Inferior parietal cortex (tissue), 1 donor: ENCODE measurements around the gene AGR2.
"Not testable (repeated sequence)": the region's sequence is repeated elsewhere in the genome, so short reads cannot be mapped to it uniquely, and the experiment has no call there.

ENCODE experiments used
- DNase-seq: peaks from one replicate; pipeline ENCODE4 v3.0.0-alpha.2; 2016; ENCODE audit errors: extremely low spot score

AGR2 gene

DNA sequence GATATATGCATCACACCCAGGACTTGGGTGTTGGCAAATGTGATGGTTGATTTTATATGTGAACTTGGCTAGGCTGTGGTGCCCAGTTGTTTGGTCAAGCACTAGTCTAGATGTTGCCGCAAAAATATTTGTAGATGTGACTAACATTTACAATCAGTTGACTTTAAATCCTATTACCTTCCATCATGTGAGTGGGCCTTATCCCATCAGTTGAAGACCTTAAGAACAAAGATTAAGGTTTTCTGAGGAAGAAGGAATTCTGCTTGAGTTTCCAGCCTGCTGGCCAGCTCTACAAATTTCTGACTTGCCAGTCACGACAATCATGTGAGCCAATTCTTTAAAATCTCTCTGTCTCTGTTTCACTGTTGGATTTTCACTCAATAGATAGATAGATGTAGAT lies 30.9 kb downstream of the AGR2 start:
- DNase-seq: no peak

DNA sequence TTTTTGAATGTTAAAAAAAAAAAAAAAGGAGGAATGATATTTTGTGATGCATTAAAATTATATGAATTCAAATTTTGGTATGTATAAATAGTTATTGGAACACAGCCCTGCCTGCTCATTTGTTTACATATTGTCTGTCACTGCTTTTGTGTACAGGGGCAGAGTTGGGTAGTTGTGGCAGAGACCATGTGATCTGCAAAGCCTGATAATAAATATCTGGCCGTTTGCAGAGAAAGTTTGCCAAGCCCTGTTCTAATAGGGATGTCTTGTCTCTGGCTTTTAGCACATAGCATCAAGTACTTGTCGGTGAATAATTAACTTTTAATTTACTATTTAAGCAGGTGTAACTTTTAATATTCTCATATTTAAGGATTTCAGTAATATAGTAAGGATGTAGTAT lies 31.5 kb downstream of the AGR2 start:
- no peak for DNase-seq

DNA sequence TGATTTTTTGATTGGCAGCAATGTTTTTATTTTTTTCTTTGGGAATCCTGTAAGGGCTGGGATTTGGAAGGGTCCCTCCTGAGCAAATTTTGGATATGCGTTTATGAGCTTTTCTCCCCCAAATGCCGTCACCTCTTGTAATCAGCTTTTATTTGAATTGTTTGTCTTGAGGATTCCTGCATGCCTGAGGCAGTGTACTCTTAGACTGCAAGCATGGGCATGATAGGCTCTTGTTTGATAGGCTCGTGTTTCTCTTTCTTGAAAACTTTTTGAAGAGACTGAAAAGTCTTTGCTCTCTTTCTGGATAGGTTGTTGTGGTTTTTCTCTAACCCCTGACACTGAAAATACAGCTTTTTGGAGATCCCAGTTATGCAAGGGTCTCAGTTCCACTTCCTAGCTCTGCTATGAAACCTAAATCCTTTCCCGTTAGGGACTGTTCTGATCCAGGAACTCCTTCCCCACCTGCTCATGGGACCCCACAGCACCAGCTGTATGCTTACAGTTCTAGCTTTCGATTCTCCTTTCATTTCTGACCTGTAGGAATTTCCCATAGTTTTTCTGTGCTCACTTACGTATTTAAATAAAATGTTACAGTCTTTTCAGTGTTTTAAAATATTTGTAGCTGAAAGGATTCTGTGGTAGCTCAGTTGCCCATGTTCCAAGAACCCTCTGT lies 34.0 kb downstream of the AGR2 start:
- no peak for DNase-seq

DNA sequence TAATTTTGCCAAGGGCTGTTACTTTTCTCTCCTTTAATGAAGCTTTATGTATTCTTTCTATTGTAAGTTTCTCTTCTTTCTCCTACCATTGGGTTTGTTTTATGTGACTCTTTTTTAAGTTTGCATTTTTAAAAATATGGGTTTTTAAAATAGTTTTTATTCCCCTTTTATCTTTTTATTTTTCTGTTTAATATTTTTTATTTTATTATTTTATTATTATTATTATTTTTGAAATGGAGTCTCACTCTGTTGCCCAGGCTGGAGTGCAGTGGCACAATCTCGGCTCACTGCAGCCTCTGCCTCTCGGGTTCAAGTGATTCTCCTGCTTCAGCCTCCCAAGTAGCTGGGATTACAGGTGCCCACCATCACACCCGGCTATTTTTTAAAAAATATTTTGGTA lies 34.8 kb downstream of the AGR2 start:
- not testable (repeated sequence) for DNase-seq

DNA sequence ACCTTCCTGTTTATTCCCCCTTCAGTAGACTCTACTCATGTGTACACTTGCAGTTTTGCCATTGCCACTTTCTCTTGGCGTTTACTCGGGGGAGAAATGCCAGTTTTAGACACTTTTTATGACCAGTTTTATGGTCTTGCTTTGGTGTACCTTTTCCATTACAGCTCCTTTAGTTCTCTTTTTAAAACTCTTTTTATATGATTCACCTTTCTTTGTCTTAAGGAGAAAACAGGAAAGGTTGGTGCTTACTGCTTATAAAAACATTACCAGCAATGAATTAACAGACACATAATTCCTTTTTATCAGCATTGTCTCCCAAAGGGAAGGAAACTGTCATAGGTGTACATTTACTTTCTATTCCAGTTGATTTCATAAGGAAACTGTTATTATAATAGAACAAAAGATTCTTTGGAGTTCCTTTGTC lies 39.4 kb downstream of the AGR2 start:
- DNase-seq: no peak

DNA sequence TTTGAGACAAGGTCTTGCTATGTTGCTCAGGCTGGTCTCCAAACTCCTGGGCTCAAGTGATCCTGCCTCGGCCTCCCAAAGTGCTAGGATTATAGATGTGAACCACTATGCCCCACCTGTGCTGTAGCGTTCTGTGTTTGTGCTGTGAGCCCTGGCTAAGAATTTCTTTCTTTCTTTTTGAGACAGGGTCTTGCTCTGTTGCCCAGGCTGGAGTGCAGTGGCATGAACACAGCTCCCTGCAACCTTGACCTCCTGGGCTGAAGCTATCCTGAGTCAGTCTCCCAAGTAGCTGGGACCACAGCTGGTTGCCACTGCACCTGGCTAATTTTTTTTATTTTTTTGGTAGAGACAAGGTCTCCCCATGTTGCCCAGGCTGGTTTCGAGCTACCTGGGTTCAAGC lies 39.9 kb downstream of the AGR2 start:
- DNase-seq: no peak

DNA sequence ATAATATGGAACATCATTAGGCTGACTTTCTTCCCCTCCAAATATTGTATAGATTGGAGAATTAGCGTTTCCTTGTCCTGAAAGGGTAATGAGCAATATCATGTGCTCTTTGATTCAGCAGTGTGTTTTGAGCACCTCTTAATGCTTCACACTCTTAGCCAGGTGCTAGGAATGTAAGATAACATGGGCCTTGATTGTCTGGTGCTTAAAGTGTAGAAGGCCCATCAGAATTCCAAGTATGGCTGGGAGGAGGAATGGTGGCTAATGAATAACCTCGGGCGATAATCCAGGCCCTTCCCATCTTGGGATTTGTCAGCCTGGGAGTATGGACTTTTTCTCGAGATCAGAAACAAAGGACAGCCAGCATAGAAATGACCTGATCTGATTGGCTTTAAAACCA lies 42.6 kb downstream of the AGR2 start:
- DNase-seq: no peak

DNA sequence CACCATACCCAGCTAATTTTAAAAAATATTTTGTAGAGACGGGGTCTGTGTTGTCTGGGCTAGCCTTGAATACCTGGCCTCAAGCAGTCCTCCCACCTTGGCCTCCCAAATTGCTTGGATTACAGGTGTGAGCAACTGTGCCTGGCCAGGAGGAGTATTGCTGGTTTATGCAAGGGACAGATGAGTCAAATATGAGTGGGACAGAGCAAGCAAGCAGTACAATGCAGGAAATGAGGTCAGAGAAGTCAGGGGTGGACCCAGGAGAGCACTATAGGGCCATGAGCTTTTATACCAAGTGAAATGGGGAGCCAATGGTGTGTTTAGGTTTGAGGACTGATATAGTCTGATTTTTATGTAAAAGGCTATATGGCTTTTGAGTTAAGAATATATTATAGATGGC lies 45.0 kb downstream of the AGR2 start:
- DNase-seq: no peak

DNA sequence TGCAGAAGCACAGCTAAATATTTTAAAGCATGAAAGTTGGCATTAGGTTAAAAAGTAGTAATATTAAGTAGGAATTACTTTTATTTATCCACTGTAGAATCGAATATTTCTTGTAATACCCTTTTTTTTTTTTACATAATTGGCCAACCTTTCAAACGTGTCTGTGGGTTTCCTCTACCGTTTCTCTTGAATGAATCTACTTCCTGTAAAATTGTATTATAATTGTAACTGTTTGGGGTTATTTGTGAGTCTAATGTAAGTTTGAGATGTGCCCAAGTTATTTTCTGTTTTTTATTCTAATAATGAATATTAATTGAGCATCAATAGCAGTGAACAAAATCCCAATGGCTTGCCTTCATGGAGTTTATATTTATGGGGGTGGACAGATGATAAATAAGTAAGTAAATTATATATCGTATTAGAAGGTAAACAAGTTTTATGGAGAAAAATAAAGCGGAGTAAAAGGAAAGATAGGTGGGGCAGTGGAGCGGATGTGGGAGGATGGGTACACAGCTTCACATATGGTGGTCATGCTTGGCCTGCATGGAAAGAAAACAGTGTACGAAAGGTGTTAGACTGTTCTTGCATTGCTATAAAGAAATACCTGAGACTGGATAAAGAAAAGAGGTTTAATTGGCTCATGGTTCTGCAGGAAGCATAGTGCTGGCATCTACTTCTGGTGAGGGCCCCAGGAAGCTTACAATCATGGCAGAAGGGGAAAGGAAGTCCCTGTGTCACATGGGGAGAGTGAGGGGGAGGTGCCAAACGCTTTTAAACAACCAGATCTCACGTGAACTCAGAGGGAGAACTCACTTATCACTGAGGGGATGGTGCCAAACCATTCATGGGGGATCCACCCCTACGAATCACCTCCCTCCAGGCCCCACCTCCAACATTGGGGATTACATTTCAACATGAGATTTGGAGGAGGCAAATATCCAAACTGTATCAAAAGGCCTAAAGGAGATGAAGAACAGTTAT lies 45.9 kb downstream of the AGR2 start:
- DNase-seq: no peak

DNA sequence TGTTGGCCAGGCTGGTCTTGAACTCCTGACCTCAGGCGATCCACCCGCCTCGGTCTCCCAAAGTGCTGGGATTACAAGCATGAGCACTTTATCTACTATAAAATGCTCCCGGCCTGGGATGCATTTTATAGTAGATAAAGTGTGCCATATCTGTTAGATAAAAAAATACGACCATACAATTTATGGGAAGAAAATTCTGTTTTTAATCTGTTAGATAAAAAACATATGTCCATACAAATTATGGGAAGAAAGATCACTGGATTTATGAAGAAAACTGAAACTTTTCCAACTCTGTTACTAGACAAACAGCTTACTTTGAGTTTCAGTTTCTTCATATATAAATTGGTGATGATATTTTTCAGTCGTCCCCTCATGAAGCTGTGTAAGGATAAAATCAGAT lies 46.8 kb downstream of the AGR2 start:
- DNase-seq: no peak

DNA sequence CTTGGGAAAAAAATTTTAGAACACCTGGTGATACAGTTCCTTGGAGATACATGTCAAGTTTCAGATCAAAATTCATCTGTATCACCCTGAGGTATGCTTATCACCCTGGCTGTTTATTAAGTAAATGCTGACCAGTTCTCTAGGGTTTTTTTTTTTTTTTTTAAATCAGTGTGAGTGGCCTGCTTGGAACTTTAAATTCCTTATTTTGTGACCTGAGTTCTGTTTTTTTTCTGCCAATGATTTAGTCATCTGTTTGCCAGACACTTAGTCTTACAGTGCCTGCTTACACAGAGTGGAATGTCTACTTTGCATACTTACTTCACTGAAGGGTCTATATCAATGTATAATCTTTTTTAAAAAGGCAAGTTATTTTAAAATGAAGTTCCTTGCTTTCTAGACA lies 49.4 kb downstream of the AGR2 start:
- DNase-seq: no peak

DNA sequence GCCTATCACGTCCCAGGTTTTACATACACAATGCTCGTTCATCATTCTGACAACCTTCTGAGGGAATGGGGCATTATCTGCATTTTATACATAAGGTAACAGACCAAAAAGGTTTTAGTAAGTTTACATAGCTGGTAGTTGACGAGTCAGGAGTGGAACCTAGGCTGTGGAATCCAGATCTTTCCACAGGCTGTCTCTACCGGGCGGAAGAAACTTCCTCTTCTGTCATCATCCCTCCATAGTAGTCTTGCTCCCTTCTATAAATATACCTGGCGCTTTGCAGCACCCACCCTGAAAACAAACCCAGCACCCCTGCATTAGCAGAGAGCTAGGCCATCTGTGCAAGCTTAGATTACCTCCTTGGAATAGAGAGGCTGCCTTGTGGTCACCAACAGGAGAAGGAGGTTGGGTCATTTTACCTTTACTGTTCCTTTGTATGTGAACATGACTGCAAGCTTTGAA lies 49.9 kb downstream of the AGR2 start:
- no peak for DNase-seq

DNA sequence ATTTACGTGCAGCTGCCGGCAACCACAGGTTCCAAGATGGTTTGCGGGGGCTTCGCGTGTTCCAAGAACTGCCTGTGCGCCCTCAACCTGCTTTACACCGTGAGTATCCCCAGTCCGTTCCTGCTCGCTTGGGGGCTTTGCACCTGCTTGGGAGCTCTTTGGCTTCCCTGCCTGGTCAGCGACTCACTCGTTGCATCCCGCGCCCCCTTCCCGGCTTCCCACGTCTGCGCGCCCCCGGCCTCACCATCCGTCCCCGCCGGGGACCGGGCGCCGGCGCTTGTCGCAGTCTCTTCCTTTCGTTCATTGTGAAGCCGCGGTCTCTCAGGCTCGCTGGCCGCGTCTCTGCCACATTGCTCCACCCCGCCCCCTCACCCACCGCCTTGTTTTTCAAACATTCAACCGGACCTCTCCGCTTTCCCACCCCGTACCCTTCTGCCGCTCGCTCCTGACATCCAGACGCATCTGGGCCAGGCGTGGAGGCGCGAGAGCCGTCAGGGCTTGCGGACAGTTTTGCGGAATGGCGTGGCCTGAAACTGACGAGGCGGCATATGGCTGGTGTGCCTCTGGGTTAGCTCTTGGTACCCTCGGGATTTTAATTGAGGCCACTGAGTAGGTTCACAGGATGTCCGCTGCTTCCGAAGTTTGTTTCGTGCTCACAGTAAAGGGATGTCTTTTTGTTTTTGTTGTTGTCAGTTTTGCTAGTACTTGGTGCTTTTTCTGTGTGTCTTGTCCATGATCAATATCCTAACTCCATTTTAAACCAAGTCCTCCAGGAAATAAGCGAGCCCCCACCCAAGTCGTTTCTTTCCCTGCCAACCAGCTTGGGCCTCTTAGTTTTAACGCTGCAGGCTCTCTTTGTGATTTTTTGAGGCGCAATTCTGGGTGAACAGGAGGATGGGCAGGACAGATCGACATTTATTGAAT lies 50.6 kb downstream of the AGR2 start:
- no peak for DNase-seq

DNA sequence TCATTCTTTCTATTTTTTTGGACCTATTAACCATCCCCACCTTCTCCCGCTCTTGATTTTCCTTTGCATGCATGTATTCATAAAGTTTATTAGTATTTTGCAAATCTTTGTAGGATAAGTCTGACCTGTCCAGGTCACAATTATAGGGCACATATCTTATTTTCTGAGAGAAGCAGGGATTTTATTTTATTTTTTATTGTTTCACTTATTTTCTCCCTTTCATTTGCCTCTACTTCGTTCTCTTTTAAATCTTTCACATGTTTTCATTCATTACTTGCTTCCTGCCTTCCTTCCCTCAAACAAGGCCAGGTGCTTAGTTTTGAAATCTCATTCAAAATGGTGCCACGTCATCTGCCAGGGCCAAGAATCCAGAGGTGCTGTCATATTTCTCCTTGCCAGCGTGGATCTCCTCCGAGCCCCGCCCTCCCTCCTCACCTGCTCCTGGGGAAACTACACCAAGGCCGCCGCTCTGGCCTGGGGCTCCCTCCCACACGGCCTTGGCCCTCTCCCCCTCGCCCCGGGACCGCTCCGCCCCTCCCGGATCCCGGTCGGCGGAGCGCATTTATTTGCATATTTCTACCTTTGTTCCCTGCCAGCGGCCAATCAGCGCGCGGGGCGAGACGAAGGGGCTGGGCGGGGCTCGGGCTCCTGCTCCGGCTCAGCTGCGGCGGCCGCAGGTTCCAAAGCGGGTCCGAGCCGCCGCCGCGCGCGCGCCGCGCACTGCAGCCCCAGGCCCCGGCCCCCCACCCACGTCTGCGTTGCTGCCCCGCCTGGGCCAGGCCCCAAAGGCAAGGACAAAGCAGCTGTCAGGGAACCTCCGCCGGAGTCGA lies 51.5 kb downstream of the AGR2 start, which contains the start of gene TSPAN13:
Gene TSPAN13, plus strand, starts transcription at position 654 of the 830 bp plus-strand sequence. CDS start 213 bp downstream, outside the sequence.
- DNase-seq: no peak

DNA sequence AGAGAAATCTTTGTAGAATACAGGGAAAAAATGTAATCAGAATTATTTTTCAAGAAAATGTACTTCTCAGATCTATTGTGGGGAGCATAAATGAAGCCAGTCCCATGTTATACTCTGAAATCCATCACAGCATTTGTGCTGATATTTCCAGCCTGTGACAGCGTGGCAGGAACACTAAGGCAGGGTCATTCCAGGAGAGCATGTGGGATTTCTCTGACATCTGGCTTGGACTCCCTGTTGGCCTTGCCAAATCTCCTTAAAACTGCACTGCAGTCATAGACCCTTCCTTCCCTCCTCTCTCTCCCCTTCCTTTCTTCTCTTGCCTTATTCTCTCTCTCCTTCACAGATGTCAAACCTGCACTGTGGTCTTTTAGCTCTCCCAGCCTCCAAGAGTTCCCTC lies 57.7 kb downstream of the AGR2 start:
- no peak for DNase-seq

DNA sequence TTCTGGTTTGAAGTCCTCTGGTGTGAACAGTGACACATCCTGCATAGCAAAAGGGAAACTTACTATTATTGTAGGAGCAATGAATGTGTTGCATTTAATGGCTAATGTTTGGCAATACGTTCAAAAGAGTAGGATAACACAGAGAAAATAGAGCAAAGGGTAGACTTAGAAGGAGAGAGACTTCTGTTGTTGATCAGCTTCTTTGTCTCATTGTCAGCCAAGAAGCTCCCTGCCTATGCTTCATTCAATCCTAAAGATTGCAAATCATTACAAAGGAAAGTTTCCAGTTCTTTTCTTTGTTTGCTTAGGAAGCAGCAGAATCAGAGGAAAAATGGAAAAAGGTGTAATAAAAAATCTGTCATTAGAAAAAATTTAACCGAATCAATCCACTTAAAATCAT lies 59.2 kb downstream of the AGR2 start:
- DNase-seq: no peak

DNA sequence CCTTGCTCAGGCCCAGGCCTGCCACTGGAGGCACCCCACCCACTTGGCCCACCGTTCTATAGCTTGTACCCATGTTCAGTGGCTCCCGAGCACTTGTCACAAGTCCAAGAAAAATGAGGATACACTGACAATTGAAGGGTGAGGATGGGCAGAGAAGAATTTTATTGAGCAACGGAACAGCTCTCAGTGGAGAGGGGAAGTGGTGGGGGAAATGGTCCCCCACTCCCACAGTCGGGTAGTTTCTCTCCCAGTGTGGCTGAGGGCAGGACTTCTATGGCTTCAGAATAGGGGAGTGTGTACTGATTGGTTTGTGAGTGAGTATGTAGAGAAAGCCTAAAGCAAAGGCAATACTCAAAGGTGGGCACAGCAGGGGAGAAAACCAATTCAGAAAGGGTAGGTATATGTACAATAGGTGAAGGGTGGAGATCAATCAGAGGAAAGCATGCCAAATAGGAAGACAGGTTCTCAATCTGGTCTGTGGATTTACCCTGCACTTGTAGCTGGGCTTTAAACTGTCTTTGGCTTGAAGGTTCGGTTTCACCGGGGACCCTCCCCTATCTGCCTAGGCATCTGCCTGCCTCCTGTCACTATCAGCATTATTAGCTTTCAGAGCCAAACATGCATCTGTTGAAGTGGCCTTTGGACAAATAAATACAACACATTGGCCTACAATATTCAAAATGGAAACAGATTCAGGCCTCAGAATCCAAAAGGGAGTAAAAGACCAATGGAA lies 60.1 kb downstream of the AGR2 start:
- DNase-seq: no peak

DNA sequence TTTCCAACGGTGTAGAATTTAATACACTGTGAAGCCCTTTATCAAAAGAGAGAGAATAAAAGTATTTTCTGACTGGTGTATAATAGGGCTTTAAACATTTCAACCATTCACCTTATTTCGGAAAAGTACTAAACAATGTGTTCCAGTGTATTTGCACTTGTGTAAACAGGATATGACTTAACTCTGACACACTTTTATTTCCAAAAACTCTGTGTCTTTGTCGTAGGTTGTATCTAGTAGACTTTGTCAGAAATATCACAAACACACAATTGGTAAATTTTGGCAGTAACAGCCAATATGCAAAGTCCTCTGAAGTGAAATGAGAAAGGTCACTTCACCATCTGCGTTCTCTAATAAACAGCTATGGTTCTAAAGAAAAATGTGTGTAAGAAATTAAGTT lies 61.6 kb downstream of the AGR2 start:
- DNase-seq: no peak

DNA sequence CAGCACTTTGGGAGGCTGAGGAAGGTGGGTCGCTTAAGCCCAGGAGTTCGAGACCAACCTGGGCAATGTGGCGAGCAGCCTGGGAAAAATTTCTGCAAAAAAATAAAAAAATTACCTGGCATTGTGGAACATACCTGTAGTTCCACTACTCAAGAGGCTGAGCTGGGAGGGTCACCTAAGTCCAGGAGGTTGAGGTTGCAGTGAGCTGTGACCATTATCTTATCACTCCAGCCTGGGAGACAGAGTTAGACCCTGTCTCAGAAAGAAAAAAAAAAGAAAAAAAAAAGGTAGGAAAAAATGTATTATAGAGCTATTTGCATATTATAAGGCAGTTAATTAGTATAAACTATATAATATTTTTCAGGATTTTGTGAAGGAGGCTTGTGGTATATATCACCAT lies 62.3 kb downstream of the AGR2 start:
- DNase-seq: no peak
